SH-SY5Y (cell line): ENCODE measurements around the gene CPLX3.

ENCODE experiments used
- GATA2 ChIP-seq: IDR thresholded peaks from 2 replicates; pipeline ENCODE4 v1.6.1; 2011; ENCODE audit warnings: mild to moderate bottlenecking, low read depth, low read length
- GATA3 ChIP-seq: IDR thresholded peaks from 2 replicates; pipeline ENCODE4 v1.6.1; 2011; ENCODE audit warnings: low read depth, mild to moderate bottlenecking, low read length, moderate library complexity

- no peak for TF ChIP-seq GATA3
- TF ChIP-seq GATA2: no peak
Observed at GRCh38 chr15:74845581-74845980, 19.2 kb downstream of the CPLX3 start.
